HepG2 (cell line): ENCODE measurements around the gene SMTNL1. TPM values are rescaled to one million over a fixed set of nuclear protein-coding genes. Genes with fewer than 3 reads are reported as not detected.

Source experiments
- GZF1 ChIP-seq: sonication (generic); formaldehyde crosslinking; IDR thresholded peaks from 2 replicates; pipeline ENCODE4 v1.5.1; 2020; ENCODE audit warnings: mild to moderate bottlenecking, missing genetic modification reagents
- KLF16 ChIP-seq, 2 experiments: sonication (generic) in 1 of 2; formaldehyde crosslinking in 1 of 2; IDR thresholded peaks; 2 replicates each; pipeline versions ENCODE4 v1.6.1 to v1.8.0; 2016 to 2023; ENCODE audit warnings: missing genetic modification reagents in 2 of 2, missing compliant biosample characterization in 1 of 2
- MBNL3 ChIP-seq: fragments of 250-450 bp; sonication (Bioruptor Pico); conservative IDR thresholded peaks from 2 replicates; pipeline ENCODE4 v1.8.0; 2022; ENCODE audit warnings: mild to moderate bottlenecking, inconsistent platforms
- NBN ChIP-seq: fragments of 450-650 bp; conservative IDR thresholded peaks from 2 replicates; pipeline ENCODE4 v1.6.1; 2017
- NKX3-1 ChIP-seq: sonication (generic); formaldehyde crosslinking; IDR thresholded peaks from 2 replicates; pipeline ENCODE4 v1.5.0; 2020; ENCODE audit warnings: missing genetic modification reagents
- RXRB ChIP-seq: IDR thresholded peaks from 2 replicates; pipeline ENCODE4 v1.6.1; 2016; ENCODE audit warnings: borderline replicate concordance, missing genetic modification reagents, missing compliant biosample characterization
- SOX6 ChIP-seq, 2 experiments: fragments of 450-650 bp in 1 of 2; sonication (generic) in 1 of 2; formaldehyde crosslinking in 1 of 2; IDR thresholded peaks; 2 replicates each; pipeline versions ENCODE4 v1.4.0 to v1.6.1; 2017 to 2020; ENCODE audit warnings: antibody characterized with exemption in 1 of 2, mild to moderate bottlenecking in 1 of 2, missing genetic modification reagents in 1 of 2
- TSC22D2 ChIP-seq: sonication (generic); formaldehyde crosslinking; IDR thresholded peaks from 2 replicates; pipeline ENCODE4 v1.5.1; 2020; ENCODE audit warnings: missing genetic modification reagents, mild to moderate bottlenecking, borderline replicate concordance
- ZEB1 ChIP-seq: IDR thresholded peaks from 2 replicates; pipeline ENCODE4 v1.6.1; 2012; ENCODE audit warnings: mild to moderate bottlenecking, low read depth, inconsistent platforms; ENCODE audit not compliant: insufficient replicate concordance
- ZFAT ChIP-seq: sonication (generic); formaldehyde crosslinking; conservative IDR thresholded peaks from 2 replicates; pipeline ENCODE4 v1.8.1; 2023; ENCODE audit warnings: missing genetic modification reagents, inconsistent platforms
- polyA plus RNA-seq, 8 experiments: library from polyadenylated mRNA; depleted of rRNA in 3 of 8; stranded (reverse) in 7 of 8; unstranded in 1 of 8; fragments of >200 nt; fragmentation: Illumina TruSeq in 4 of 8; extraction: Trizol in 4 of 8; gene quantifications; 2 replicates each; pipeline versions ENCODE4 v1.2.1 to v1.2.3, GENCODE V29; 2011 to 2016; ENCODE audit warnings: low read depth in 4 of 8, missing spikeins in 1 of 8, mixed read lengths in 1 of 8; ENCODE audit not compliant: insufficient read depth in 1 of 8
- total RNA-seq, 5 experiments: library from RNA; depleted of rRNA; stranded (reverse); fragments of >200 nt; fragmentation: Illumina TruSeq; extraction: Trizol; gene quantifications; 2 replicates each; pipeline ENCODE4 v1.2.3, GENCODE V29; 2016; ENCODE audit warnings: low read depth in 1 of 5
- TF ChIP-seq, protein P1 (sequence below): sonication (generic); formaldehyde crosslinking; IDR thresholded peaks from 2 replicates; pipeline ENCODE4 v1.4.0; 2020; ENCODE audit warnings: missing genetic modification reagents
- TF ChIP-seq, protein P2 (sequence below): sonication (generic); formaldehyde crosslinking; IDR thresholded peaks from 2 replicates; pipeline ENCODE4 v1.4.0; 2020; ENCODE audit warnings: missing genetic modification reagents
- TF ChIP-seq, protein P3 (sequence below): sonication (generic); formaldehyde crosslinking; IDR thresholded peaks from 2 replicates; pipeline ENCODE4 v1.8.1; 2023; ENCODE audit warnings: mild to moderate bottlenecking, moderate library complexity, missing genetic modification reagents
- TF ChIP-seq, protein P4 (sequence below): sonication (generic); formaldehyde crosslinking; IDR thresholded peaks from 2 replicates; pipeline ENCODE4 v1.4.0; 2020; ENCODE audit warnings: missing genetic modification reagents

SMTNL1 gene
- total and polyA plus RNA-seq, 2 of the 13 experiments (the other 11 are each of a cell fraction or from before 2014, with no cell fraction given) = 0.04 TPM; not detected in 1

DNA sequence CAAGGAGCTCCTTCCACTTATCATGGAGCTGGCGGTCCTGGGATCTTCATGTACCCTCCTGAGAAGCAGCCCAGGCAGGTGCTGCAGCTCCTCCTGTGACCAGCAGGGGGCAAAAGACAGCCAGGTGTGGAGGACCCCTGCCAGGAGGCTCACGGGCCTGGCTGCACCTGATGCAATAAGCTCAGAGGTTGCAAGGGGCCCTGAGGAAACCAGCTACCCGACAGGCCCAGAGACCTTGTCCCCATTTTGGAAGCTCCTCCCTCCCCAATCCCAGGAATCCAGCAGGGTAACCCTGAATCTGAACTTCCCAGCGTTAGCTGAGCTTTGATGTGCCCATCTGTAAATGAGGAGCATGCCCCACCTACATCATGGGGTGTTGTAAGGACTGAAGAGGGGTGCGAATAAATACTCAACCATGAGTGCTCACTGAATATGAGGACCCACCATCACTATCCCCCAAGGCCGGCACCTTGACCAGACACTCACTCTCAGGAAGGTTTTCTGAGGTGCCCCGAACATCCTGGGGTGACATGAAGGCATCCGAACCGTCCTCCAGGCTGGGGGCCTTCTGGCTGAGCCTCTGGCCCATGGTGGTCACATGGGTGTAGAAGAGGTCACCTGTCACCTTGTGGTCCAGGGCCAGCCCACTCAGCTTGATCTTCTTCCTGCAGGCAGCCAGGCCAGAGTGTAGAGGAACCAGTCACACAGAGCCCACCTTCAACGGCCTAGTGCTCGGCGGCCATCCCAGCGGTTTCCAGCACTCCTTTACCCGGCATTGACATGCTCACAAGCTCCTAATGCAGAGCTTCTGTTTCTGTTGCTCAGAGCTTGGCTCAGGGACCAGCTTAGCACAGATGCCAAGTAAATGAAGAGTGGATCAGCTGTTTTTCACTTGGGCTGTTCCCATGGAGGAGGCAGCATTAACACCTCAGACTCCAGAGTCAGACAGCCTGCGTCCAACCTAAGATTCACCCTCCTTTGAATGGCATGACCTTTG lies 43.6 kb upstream of the SMTNL1 start (continued):
- TF ChIP-seq, protein P1, sequence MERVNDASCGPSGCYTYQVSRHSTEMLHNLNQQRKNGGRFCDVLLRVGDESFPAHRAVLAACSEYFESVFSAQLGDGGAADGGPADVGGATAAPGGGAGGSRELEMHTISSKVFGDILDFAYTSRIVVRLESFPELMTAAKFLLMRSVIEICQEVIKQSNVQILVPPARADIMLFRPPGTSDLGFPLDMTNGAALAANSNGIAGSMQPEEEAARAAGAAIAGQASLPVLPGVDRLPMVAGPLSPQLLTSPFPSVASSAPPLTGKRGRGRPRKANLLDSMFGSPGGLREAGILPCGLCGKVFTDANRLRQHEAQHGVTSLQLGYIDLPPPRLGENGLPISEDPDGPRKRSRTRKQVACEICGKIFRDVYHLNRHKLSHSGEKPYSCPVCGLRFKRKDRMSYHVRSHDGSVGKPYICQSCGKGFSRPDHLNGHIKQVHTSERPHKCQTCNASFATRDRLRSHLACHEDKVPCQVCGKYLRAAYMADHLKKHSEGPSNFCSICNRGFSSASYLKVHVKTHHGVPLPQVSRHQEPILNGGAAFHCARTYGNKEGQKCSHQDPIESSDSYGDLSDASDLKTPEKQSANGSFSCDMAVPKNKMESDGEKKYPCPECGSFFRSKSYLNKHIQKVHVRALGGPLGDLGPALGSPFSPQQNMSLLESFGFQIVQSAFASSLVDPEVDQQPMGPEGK (CRISPR knock-in tag) = peak; percentile 52; the same call in 1 of the 2 replicates
- no peak for TF ChIP-seq SOX6 (IDR thresholded peaks at IDR 0.05)
- TF ChIP-seq SOX6 (CRISPR knock-in tag; IDR thresholded peaks at IDR 0.05) = peak; percentile 73
- TF ChIP-seq, protein P2, sequence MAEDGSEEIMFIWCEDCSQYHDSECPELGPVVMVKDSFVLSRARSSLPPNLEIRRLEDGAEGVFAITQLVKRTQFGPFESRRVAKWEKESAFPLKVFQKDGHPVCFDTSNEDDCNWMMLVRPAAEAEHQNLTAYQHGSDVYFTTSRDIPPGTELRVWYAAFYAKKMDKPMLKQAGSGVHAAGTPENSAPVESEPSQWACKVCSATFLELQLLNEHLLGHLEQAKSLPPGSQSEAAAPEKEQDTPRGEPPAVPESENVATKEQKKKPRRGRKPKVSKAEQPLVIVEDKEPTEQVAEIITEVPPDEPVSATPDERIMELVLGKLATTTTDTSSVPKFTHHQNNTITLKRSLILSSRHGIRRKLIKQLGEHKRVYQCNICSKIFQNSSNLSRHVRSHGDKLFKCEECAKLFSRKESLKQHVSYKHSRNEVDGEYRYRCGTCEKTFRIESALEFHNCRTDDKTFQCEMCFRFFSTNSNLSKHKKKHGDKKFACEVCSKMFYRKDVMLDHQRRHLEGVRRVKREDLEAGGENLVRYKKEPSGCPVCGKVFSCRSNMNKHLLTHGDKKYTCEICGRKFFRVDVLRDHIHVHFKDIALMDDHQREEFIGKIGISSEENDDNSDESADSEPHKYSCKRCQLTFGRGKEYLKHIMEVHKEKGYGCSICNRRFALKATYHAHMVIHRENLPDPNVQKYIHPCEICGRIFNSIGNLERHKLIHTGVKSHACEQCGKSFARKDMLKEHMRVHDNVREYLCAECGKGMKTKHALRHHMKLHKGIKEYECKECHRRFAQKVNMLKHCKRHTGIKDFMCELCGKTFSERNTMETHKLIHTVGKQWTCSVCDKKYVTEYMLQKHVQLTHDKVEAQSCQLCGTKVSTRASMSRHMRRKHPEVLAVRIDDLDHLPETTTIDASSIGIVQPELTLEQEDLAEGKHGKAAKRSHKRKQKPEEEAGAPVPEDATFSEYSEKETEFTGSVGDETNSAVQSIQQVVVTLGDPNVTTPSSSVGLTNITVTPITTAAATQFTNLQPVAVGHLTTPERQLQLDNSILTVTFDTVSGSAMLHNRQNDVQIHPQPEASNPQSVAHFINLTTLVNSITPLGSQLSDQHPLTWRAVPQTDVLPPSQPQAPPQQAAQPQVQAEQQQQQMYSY = no peak
- no peak for TF ChIP-seq NKX3-1 (CRISPR knock-in tag)
- no peak for TF ChIP-seq MBNL3 (CRISPR knock-in tag)
- TF ChIP-seq KLF16 (CRISPR knock-in tag; IDR thresholded peaks at IDR 0.05) = peak in 1 of 2 experiments; percentile 65; a peak in 1 of 4 replicates
- TF ChIP-seq, protein P3, sequence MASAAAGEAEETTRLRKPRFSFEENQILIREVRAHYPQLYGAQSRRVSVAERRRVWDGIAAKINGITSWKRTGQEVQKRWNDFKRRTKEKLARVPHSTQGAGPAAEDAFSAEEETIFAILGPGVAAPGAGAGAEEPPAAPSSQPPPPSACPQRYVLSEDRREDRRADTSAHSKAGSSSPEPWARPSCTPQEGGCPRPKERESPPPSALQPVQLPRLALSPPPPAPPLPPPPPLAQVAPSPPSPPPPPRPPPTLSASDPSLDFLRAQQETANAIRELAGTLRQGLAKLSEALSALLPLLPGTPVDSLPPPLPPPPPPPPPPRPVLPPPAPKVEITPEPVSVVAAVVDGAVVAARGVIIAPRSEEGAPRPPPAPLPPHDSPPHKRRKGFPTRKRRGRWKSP (CRISPR knock-in tag) = no peak
- peak; percentile 95 for TF ChIP-seq ZEB1
- TF ChIP-seq RXRB (CRISPR knock-in tag) = peak; percentile 58; the same call in 1 of the 2 replicates
- TF ChIP-seq, protein P4, sequence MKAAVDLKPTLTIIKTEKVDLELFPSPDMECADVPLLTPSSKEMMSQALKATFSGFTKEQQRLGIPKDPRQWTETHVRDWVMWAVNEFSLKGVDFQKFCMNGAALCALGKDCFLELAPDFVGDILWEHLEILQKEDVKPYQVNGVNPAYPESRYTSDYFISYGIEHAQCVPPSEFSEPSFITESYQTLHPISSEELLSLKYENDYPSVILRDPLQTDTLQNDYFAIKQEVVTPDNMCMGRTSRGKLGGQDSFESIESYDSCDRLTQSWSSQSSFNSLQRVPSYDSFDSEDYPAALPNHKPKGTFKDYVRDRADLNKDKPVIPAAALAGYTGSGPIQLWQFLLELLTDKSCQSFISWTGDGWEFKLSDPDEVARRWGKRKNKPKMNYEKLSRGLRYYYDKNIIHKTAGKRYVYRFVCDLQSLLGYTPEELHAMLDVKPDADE = no peak
- no peak for TF ChIP-seq ZFAT (CRISPR knock-in tag)
- TF ChIP-seq TSC22D2 (CRISPR knock-in tag) = 0 out of 2 replicates have a peak, but pooled peaks have one; percentile 23
- TF ChIP-seq GZF1 (CRISPR knock-in tag) = no peak
- TF ChIP-seq NBN = no peak
